ENCODE results near the gene SVEP1. TPM values are rescaled to one million over a fixed set of nuclear protein-coding genes. Genes with fewer than 3 reads are reported as not detected.

SVEP1 gene
- total RNA-seq, 1 experiment from 2014 or later = 0.05 TPM

DNA sequence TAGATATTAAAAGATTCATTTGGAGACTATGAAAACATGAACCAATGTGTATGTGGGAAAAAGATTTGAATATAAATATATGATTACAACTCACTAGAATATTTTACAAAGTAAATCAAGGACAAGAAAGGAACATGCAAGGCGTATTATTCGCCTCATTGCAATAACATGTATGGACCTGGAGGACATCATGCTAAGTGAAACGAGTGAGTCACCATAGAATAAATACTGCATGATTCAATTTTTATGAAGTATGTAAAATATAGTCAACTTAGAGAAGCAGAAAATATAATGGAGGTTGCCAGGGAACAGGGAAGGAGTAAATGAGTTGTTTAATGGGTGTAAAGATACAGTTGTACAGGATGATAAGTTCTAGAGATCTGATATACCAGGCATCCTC, 246.8 kb downstream of the SVEP1 start:
- Histone ChIP-seq H3K9me3 (ENCODE audit: control insufficient read depth, insufficient read depth, low read depth, low read length) (no peaks in the 10 kb centered on the region), H3K27ac (ENCODE audit: low read length) (no peak overlapping the region), H3K27me3 (ENCODE audit: control insufficient read depth, insufficient read depth, low read length) (no peaks in the 10 kb centered on the region), H3K36me3 (ENCODE audit: control insufficient read depth, insufficient read depth, low read length) (no peaks in the 10 kb centered on the region), H3K4me1 (ENCODE audit: control insufficient read depth, insufficient read depth, low read length) (no peaks in the 10 kb centered on the region), H3K4me3 (ENCODE audit: low read depth in 2 of 2, low read length in 2 of 2) (no peak overlapping the region)
- in situ Hi-C loops (cut with HindIII; ENCODE audit: low pct_unique_long_range_greater_than_20kb, low sequenced_read_pairs) (no loop called here), intact Hi-C loops (cut with micrococcal nuclease; ENCODE audit: unreplicated experiment) (no loop called here)
- BruUV-seq (replicated peaks) = no TSS peak
- TF ChIP-seq TCF7L2 (IDR thresholded peaks at IDR 0.05; ENCODE audit: low read depth, low read length) (no peak), POLR2AphosphoS5 (IDR thresholded peaks at IDR 0.05; ENCODE audit: low read depth, low read length) (no peak), REST (IDR thresholded peaks at IDR 0.05; ENCODE audit: insufficient read depth in 1 of 2, low read depth in 2 of 2, low read length in 1 of 2) (no peak), SIN3A (IDR thresholded peaks at IDR 0.05; ENCODE audit: borderline replicate concordance, insufficient read depth, low read depth, low read length) (no peak), CTCF (IDR thresholded peaks at IDR 0.05) (no peak)
- no peak for ATAC-seq
- no peak for DNase-seq (ENCODE audit: low read depth, low spot score)
- ChIA-PET POLR2A (no interaction called here), CTCF (no interaction called here)

GRCh38 chr9:110330484-110331105, 248.9 kb downstream of the SVEP1 start:
- Histone ChIP-seq H3K9me3 (ENCODE audit: control insufficient read depth, insufficient read depth, low read depth, low read length) (no peaks in the 10 kb centered on the region), H3K4me1 (ENCODE audit: control insufficient read depth, insufficient read depth, low read length) (no peaks in the 10 kb centered on the region), H3K27me3 (ENCODE audit: control insufficient read depth, insufficient read depth, low read length) (no peaks in the 10 kb centered on the region), H3K36me3 (ENCODE audit: control insufficient read depth, insufficient read depth, low read length) (no peaks in the 10 kb centered on the region), H3K27ac (ENCODE audit: low read length) (no peak overlapping the region), H3K4me3 (ENCODE audit: low read depth in 2 of 2, low read length in 2 of 2) (no peak overlapping the region)
- POLR2A ChIA-PET = no interaction called here
- no peak for DNase-seq (ENCODE audit: low read depth, low spot score)
- CTCF ChIA-PET = no interaction called here
- in situ Hi-C loops (cut with HindIII; ENCODE audit: low pct_unique_long_range_greater_than_20kb, low sequenced_read_pairs) = no loop called here
- no TSS peak for BruUV-seq (replicated peaks)
- no peak for ATAC-seq
- no peak for TF ChIP-seq REST (IDR thresholded peaks at IDR 0.05; ENCODE audit: insufficient read depth in 1 of 2, low read depth in 2 of 2, low read length in 1 of 2)
- no peak for TF ChIP-seq POLR2AphosphoS5 (IDR thresholded peaks at IDR 0.05; ENCODE audit: low read depth, low read length)
- TF ChIP-seq TCF7L2 (IDR thresholded peaks at IDR 0.05; ENCODE audit: low read depth, low read length) = no peak
- TF ChIP-seq CTCF (IDR thresholded peaks at IDR 0.05) = no peak
- no peak for TF ChIP-seq SIN3A (IDR thresholded peaks at IDR 0.05; ENCODE audit: borderline replicate concordance, insufficient read depth, low read depth, low read length)
- intact Hi-C loops (cut with micrococcal nuclease; ENCODE audit: unreplicated experiment) = no loop called here
